GM12892 (cell line): Measurements from ENCODE around the gene STRBP.

Source experiments
- POLR2A ChIP-seq: IDR thresholded peaks from 2 replicates; pipeline ENCODE4 v1.6.1; 2011; ENCODE audit warnings: low read depth, low read length, control low read depth
- POLR2AphosphoS5 ChIP-seq: IDR thresholded peaks from 2 replicates; pipeline ENCODE4 v1.6.1; 2011; ENCODE audit warnings: low read depth, low read length, control low read depth
- TAF1 ChIP-seq: IDR thresholded peaks from 2 replicates; pipeline ENCODE4 v1.6.1; 2011; ENCODE audit warnings: low read depth, mild to moderate bottlenecking, control low read depth, low read length, borderline replicate concordance

DNA sequence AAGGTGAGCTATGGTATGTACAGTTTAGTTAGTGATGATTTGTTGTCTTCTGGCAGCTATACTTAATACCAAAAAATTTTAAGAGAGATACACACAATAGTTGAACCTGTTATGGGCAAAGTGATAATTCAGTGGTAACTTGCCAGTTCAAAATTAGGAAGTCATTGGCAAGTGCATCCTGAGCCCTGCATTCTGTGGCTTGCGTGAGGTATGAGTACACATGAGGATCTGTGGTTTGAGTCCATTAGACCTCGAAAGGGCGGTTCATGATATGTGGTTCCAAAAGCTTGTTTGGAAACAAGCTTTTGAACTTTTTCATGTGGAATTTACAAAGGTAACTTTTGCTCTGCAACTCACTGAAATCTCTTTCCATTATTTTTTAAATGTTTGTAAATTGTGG is 187.9 kb downstream of the STRBP start:
- TF ChIP-seq POLR2A (no peak), POLR2AphosphoS5 (no peak), TAF1 (no peak)
